Neural crest cell (in vitro differentiated cells): ENCODE results near the gene RAPGEF1. TPM values are rescaled to one million over a fixed set of nuclear protein-coding genes. Genes with fewer than 3 reads are reported as not detected.

ENCODE experiments used
- DNase-seq: peaks from one replicate; pipeline ENCODE4 v3.0.0; 2021; ENCODE audit warnings: low read depth, mixed read lengths, low spot score
- H3K27ac Mint-ChIP-seq: one replicate; pipeline ENCODE4 v1.8.0; 2021; ENCODE audit warnings: mild to moderate bottlenecking, mixed read lengths; ENCODE audit not compliant: unreplicated experiment
- H3K27me3 Mint-ChIP-seq: 2 replicates; pipeline ENCODE4 v1.8.0; 2021; ENCODE audit warnings: low read depth, mild to moderate bottlenecking, mixed read lengths
- H3K36me3 Mint-ChIP-seq: 2 replicates; pipeline ENCODE4 v1.8.0; 2021; ENCODE audit warnings: low read depth, mild to moderate bottlenecking, mixed read lengths
- H3K4me1 Mint-ChIP-seq: 2 replicates; pipeline ENCODE4 v1.8.0; 2021; ENCODE audit warnings: mixed read lengths
- H3K4me3 Mint-ChIP-seq: one replicate; pipeline ENCODE4 v1.8.0; 2021; ENCODE audit warnings: mild to moderate bottlenecking, mixed read lengths
- H3K9me3 Mint-ChIP-seq: 2 replicates; pipeline ENCODE4 v1.8.0; 2021; ENCODE audit warnings: mixed read lengths
- total RNA-seq: library from RNA; stranded (reverse); gene quantifications from 2 replicates; pipeline ENCODE4 v1.2.1, GENCODE V29; 2021
- TF ChIP-seq, protein P1 (sequence below): fragments of 200-600 bp; sonication (generic); conservative IDR thresholded peaks from 2 replicates; pipeline ENCODE4 v1.5.0; 2021; ENCODE audit warnings: antibody characterized with exemption, mild to moderate bottlenecking

Gene RAPGEF1
- total RNA-seq, 1 donor from 2014 or later = 68.1 TPM

DNA sequence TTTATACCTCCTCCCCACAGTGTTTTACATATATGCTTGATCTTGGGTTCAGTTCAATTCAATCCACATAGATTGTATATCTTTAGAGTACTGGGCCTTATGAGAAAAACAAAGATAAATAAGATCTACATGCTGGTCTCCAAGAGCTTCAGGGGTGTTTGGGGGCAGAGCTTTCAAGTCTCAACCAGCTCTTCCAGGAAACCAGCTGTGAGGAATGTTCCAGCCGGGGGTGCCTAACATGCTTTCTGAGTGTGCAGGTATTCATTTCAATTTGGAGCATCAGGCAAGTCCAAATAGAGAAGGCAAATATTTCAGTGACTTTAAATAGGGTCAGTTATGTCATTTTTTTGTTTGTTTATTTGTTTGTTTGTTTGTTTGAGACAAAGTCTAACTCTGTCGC, 5.7 kb upstream of the RAPGEF1 start:
- H3K4me1 Mint-ChIP-seq = peaks cover 9% of the 10 kb centered on the region
- H3K9me3 Mint-ChIP-seq = no peaks in the 10 kb centered on the region
- TF ChIP-seq, protein P1, sequence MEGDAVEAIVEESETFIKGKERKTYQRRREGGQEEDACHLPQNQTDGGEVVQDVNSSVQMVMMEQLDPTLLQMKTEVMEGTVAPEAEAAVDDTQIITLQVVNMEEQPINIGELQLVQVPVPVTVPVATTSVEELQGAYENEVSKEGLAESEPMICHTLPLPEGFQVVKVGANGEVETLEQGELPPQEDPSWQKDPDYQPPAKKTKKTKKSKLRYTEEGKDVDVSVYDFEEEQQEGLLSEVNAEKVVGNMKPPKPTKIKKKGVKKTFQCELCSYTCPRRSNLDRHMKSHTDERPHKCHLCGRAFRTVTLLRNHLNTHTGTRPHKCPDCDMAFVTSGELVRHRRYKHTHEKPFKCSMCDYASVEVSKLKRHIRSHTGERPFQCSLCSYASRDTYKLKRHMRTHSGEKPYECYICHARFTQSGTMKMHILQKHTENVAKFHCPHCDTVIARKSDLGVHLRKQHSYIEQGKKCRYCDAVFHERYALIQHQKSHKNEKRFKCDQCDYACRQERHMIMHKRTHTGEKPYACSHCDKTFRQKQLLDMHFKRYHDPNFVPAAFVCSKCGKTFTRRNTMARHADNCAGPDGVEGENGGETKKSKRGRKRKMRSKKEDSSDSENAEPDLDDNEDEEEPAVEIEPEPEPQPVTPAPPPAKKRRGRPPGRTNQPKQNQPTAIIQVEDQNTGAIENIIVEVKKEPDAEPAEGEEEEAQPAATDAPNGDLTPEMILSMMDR = no peak
- no peak overlapping the region for H3K4me3 Mint-ChIP-seq
- H3K27ac Mint-ChIP-seq = no peak overlapping the region
- no peaks in the 10 kb centered on the region for H3K36me3 Mint-ChIP-seq
- DNase-seq = no peak
- H3K27me3 Mint-ChIP-seq = peaks cover 4% of the 10 kb centered on the region

DNA sequence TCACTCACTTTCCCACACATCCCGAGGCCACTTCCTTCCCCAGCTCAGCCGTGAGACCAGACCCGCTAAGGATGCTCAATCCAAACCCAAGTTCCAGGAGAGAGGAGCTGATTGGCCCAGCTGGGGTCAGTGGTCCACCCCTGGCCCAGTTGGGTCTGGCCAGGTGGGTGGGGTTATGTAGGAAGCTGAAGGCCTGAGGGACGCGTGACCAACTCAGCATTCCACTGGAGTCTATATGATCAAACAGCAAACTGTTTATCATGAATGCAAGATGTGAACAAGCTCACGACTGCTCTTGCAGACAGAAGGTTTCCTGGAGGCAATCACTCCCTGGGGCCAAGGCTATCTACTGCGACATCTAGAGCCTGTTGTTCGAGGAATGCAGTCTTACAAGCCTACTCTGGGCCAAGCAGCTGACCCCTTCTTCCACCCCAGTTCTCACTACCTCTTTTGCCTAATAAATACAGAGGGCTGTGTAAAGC, 4.9 kb upstream of the RAPGEF1 start:
- Mint-ChIP-seq H3K27ac (no peak overlapping the region), H3K4me3 (peak overlapping the region; percentile 66), H3K27me3 (no peaks in the 10 kb centered on the region), H3K9me3 (no peaks in the 10 kb centered on the region), H3K4me1 (peaks cover 9% of the 10 kb centered on the region), H3K36me3 (no peaks in the 10 kb centered on the region)
- DNase-seq = no peak
- TF ChIP-seq, protein P1 = no peak

DNA sequence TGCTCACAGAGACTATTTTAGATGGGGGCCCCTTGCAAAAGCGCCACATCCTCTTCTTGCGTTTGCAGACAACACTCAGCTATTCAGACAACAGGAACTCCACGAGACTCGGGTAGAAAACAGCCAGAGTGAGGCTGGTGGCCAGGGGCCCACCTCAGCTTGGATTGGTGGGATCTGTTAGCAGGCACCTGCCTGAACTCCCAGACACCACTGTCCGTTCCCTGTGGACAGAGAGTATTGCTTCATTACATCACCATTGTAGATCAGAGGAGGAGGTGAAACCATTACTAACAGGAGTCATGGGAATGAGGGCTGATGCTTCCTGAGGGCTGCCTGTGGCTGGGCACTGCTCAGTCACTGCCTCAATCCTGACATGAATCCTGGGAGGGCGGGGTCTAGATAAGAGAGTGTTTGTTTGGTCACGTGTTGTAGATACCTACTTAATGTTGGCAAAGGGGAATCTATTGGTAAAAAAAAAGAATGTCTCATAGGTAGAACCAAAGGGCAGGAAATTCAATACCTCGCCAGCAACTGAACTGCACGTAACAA, 4.4 kb upstream of the RAPGEF1 start:
- TF ChIP-seq, protein P1 = no peak
- no peak for DNase-seq
- Mint-ChIP-seq H3K27ac (no peak overlapping the region), H3K4me1 (peaks cover 9% of the 10 kb centered on the region), H3K27me3 (no peaks in the 10 kb centered on the region), H3K9me3 (no peaks in the 10 kb centered on the region), H3K36me3 (no peaks in the 10 kb centered on the region), H3K4me3 (no peak overlapping the region)

DNA sequence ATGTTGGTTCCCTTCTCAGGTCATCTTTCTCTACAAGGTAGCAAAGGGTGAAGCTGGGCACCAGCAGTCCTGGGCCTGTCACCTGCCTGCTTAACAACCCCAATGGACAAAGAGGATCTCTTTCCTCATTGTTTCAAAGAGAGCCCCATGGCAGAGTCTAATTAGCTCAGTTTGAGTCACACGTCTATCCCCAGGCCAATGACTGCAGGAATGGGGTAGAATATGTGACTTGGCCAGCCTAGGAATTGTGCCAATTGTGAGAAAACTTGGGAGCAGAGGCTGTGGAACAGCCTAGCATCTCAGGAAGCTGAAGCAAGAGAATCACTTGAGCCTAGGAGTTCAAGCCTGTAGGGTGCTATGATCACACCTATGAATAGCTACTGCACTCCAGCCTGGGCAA, 3.6 kb upstream of the RAPGEF1 start:
- no peak for DNase-seq
- Mint-ChIP-seq H3K27me3 (no peaks in the 10 kb centered on the region), H3K27ac (no peak overlapping the region), H3K4me1 (peaks cover 16% of the 10 kb centered on the region), H3K36me3 (no peaks in the 10 kb centered on the region), H3K4me3 (peak overlapping the region; percentile 79), H3K9me3 (no peaks in the 10 kb centered on the region)
- TF ChIP-seq, protein P1 = no peak

DNA sequence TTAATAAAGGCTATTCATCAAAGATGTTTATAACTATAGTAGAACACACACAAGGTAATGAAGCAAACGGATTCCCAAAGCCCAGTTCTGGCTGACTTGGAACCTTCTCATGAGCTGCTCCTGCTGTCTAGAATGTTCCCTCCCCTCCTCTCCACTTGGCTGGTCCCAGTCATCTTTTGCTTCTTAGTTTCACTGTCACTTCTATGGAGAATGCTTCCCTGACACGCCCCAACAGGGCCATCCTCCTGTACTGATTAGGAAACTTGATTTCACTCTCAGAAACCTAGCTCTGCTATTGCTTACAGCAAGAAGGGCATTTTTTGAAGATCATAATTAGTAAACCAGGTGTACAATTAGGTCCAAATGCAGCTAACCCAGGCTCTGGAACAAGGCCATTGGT, 3.2 kb upstream of the RAPGEF1 start:
- TF ChIP-seq, protein P1 = no peak
- no peak overlapping the region for H3K27ac Mint-ChIP-seq
- H3K4me1 Mint-ChIP-seq = peaks cover 18% of the 10 kb centered on the region
- H3K36me3 Mint-ChIP-seq = no peaks in the 10 kb centered on the region
- no peak for DNase-seq
- no peaks in the 10 kb centered on the region for H3K27me3 Mint-ChIP-seq
- H3K9me3 Mint-ChIP-seq = no peaks in the 10 kb centered on the region
- peak overlapping the region; percentile 79 for H3K4me3 Mint-ChIP-seq
